Cerebellar cortex (tissue), 1 donor: ENCODE results near the gene ITPRIPL2.
A peak's percentile ranks its signal among the peaks of the same experiment; 100 is the strongest.

Source experiments
- DNase-seq: peaks from one replicate; pipeline ENCODE4 v3.0.0-alpha.2; 2015; ENCODE audit warnings: low spot score

Gene ITPRIPL2

GRCh38 chr16:19142939-19143598 lies 29.3 kb downstream of the ITPRIPL2 start:
- DNase-seq, result no peak

GRCh38 chr16:19143599-19143956 lies 29.8 kb downstream of the ITPRIPL2 start:
- DNase-seq, result no peak

GRCh38 chr16:19145010-19145409 lies 31.2 kb downstream of the ITPRIPL2 start:
- no peak for DNase-seq

GRCh38 chr16:19147126-19147525 lies 33.4 kb downstream of the ITPRIPL2 start:
- DNase-seq, result no peak

GRCh38 chr16:19147627-19148026 lies 33.9 kb downstream of the ITPRIPL2 start:
- no peak for DNase-seq

- DNase-seq, result no peak
These were observed 34.4 kb downstream of the ITPRIPL2 start for GRCh38 chr16:19148189-19148588.

- DNase-seq, result no peak
These were observed 37.5 kb downstream of the ITPRIPL2 start for GRCh38 chr16:19151310-19151709.

GRCh38 chr16:19152042-19152441 lies 38.3 kb downstream of the ITPRIPL2 start:
- no peak for DNase-seq

GRCh38 chr16:19153876-19154275 lies 40.1 kb downstream of the ITPRIPL2 start:
- no peak for DNase-seq

GRCh38 chr16:19162085-19162484 lies 48.3 kb downstream of the ITPRIPL2 start:
- DNase-seq, result no peak

GRCh38 chr16:19163215-19163614 lies 49.5 kb downstream of the ITPRIPL2 start:
- no peak for DNase-seq

- DNase-seq, result no peak
These were observed 50.5 kb downstream of the ITPRIPL2 start for GRCh38 chr16:19164285-19164684.

GRCh38 chr16:19165101-19165500 lies 51.3 kb downstream of the ITPRIPL2 start:
- no peak for DNase-seq

GRCh38 chr16:19166500-19166899 lies 52.7 kb downstream of the ITPRIPL2 start:
- DNase-seq, result no peak

GRCh38 chr16:19167710-19168370 lies 54.1 kb downstream of the ITPRIPL2 start, which contains the start of gene SYT17:
SYT17 (plus strand) TSS chr16:19168240; CDS start chr16:19168647, 407 bp downstream.
- DNase-seq, result peak; percentile 23

GRCh38 chr16:19168371-19169081 lies 54.8 kb downstream of the ITPRIPL2 start:
- DNase-seq, result no peak

GRCh38 chr16:19169082-19169639 lies 55.4 kb downstream of the ITPRIPL2 start:
- DNase-seq, result no peak

- DNase-seq, result no peak
These were observed 56.4 kb downstream of the ITPRIPL2 start for GRCh38 chr16:19170043-19170655.
